ENCODE data around the gene WNT8A. TPM values are rescaled to one million over a fixed set of nuclear protein-coding genes. Genes with fewer than 3 reads are reported as not detected.

WNT8A gene
- total RNA-seq, 1 experiment from 2014 or later, result not detected

DNA sequence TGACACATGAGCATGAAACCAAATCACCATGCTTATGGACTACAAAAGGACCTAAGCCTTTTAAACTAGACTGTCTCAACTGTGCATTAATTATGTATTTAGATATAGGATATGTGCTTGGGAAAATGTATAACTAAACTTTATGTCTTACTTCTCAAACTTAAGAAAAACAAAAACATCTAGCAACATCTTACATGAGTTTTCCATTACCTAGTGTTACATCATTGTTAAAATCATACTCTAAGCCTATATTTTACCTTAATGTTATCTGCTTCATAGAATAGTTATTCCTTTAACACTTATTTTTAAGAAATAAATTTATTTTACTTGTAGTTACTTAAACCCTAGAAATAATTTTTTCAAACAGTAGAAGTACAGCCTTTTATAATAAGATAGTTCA, 31.4 kb downstream of the WNT8A start:
- CTCF ChIA-PET, result no interaction called here
- POLR2A ChIA-PET, result no interaction called here

More for the DNA sequence above, 31.4 kb downstream of the WNT8A start:
- BruUV-seq (replicated peaks), result no TSS peak
- Histone ChIP-seq H3K9ac (ENCODE audit: low read length) (no peak overlapping the region), H3K27ac (ENCODE audit: low read depth, low read length) (no peak overlapping the region), H3K4me2 (ENCODE audit: low read length) (no peak overlapping the region), H3K4me1 (ENCODE audit: control insufficient read depth in 1 of 2, insufficient read depth in 2 of 2, low read length in 2 of 2) (peaks cover 0 to 4% of the 10 kb centered on the region in 2 experiments; a peak in 2 of 4 replicates), H4K20me1 (ENCODE audit: insufficient read depth) (no peaks in the 10 kb centered on the region), H2AFZ (ENCODE audit: low read depth, low read length, poor library complexity, severe bottlenecking) (no peak overlapping the region), H3K36me3 (ENCODE audit: control insufficient read depth in 1 of 2, insufficient read depth in 2 of 2, low read length in 2 of 2) (no peaks in the 10 kb centered on the region), H3K4me3 (replicated peaks in 1 of 2; ENCODE audit: low read depth in 1 of 2, low read length in 2 of 2) (no peak overlapping the region), H3K79me2 (ENCODE audit: insufficient read depth, low read length) (no peaks in the 10 kb centered on the region), H3K9me3 (ENCODE audit: control insufficient read depth in 1 of 2, insufficient read depth in 1 of 2, low read depth in 1 of 2, low read length in 2 of 2) (no peaks in the 10 kb centered on the region), H3K9me2 (ENCODE audit: insufficient read depth) (no peaks in the 10 kb centered on the region), H3K27me3 (ENCODE audit: insufficient read depth, low read length) (no peaks in the 10 kb centered on the region)
- intact Hi-C loops (cut with micrococcal nuclease), result no loop called here
- ATAC-seq (no peak), DNase-seq (ENCODE audit: low read depth, low spot score) (no peak)
- RAD21 ChIA-PET (ENCODE audit: low non-redundant PET in 1 of 2, low total read pairs in 2 of 2, uncharacterized antibody in 2 of 2, unreplicated experiment in 2 of 2), result no interaction called here
- TF ChIP-seq ELF1 (IDR thresholded peaks at IDR 0.05; ENCODE audit: borderline replicate concordance, low read depth) (no peak), EGR1 (IDR thresholded peaks at IDR 0.05; ENCODE audit: low read depth) (no peak), FOSL1 (IDR thresholded peaks at IDR 0.05; ENCODE audit: low read depth) (no peak), RAD21 (IDR thresholded peaks at IDR 0.05; ENCODE audit: low read depth) (no peak), EZH2phosphoT487 (IDR thresholded peaks at IDR 0.05; ENCODE audit: borderline replicate concordance) (no peak), TCF7L2 (IDR thresholded peaks at IDR 0.05; ENCODE audit: borderline replicate concordance, extremely low read depth, insufficient read depth, insufficient read length) (no peak), POLR2A (IDR thresholded peaks at IDR 0.05; ENCODE audit: borderline replicate concordance, extremely low read depth, insufficient read depth, insufficient read length) (no peak), CBX3 (IDR thresholded peaks at IDR 0.05; ENCODE audit: low read depth) (no peak), CEBPB (IDR thresholded peaks at IDR 0.05; ENCODE audit: low read depth) (no peak), SRF (IDR thresholded peaks at IDR 0.05; ENCODE audit: low read depth) (no peak), JUND (IDR thresholded peaks at IDR 0.05) (no peak), YY1 (IDR thresholded peaks at IDR 0.05; ENCODE audit: extremely low read depth, insufficient replicate concordance, low read depth, low read length) (no peak), POLR2AphosphoS5 (IDR thresholded peaks at IDR 0.05; ENCODE audit: low read depth, low read length) (no peak), CTCF (IDR thresholded peaks at IDR 0.05 in 2 of 3, conservative IDR thresholded peaks at IDR 0.05 in 1 of 3; ENCODE audit: borderline replicate concordance in 1 of 3, insufficient read depth in 1 of 3, low read depth in 2 of 3, low read length in 2 of 3) (no peak), SP1 (IDR thresholded peaks at IDR 0.05; ENCODE audit: low read depth) (no peak), EZH2 (IDR thresholded peaks at IDR 0.05) (no peak)
- TF ChIP-seq, protein P1, sequence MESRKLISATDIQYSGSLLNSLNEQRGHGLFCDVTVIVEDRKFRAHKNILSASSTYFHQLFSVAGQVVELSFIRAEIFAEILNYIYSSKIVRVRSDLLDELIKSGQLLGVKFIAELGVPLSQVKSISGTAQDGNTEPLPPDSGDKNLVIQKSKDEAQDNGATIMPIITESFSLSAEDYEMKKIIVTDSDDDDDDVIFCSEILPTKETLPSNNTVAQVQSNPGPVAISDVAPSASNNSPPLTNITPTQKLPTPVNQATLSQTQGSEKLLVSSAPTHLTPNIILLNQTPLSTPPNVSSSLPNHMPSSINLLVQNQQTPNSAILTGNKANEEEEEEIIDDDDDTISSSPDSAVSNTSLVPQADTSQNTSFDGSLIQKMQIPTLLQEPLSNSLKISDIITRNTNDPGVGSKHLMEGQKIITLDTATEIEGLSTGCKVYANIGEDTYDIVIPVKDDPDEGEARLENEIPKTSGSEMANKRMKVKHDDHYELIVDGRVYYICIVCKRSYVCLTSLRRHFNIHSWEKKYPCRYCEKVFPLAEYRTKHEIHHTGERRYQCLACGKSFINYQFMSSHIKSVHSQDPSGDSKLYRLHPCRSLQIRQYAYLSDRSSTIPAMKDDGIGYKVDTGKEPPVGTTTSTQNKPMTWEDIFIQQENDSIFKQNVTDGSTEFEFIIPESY (IDR thresholded peaks at IDR 0.05; ENCODE audit: extremely low read depth, insufficient replicate concordance, low read length), result no peak
- TF ChIP-seq, protein P2, sequence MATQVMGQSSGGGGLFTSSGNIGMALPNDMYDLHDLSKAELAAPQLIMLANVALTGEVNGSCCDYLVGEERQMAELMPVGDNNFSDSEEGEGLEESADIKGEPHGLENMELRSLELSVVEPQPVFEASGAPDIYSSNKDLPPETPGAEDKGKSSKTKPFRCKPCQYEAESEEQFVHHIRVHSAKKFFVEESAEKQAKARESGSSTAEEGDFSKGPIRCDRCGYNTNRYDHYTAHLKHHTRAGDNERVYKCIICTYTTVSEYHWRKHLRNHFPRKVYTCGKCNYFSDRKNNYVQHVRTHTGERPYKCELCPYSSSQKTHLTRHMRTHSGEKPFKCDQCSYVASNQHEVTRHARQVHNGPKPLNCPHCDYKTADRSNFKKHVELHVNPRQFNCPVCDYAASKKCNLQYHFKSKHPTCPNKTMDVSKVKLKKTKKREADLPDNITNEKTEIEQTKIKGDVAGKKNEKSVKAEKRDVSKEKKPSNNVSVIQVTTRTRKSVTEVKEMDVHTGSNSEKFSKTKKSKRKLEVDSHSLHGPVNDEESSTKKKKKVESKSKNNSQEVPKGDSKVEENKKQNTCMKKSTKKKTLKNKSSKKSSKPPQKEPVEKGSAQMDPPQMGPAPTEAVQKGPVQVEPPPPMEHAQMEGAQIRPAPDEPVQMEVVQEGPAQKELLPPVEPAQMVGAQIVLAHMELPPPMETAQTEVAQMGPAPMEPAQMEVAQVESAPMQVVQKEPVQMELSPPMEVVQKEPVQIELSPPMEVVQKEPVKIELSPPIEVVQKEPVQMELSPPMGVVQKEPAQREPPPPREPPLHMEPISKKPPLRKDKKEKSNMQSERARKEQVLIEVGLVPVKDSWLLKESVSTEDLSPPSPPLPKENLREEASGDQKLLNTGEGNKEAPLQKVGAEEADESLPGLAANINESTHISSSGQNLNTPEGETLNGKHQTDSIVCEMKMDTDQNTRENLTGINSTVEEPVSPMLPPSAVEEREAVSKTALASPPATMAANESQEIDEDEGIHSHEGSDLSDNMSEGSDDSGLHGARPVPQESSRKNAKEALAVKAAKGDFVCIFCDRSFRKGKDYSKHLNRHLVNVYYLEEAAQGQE (IDR thresholded peaks at IDR 0.05; ENCODE audit: low read depth), result no peak
- TF ChIP-seq, protein P3, sequence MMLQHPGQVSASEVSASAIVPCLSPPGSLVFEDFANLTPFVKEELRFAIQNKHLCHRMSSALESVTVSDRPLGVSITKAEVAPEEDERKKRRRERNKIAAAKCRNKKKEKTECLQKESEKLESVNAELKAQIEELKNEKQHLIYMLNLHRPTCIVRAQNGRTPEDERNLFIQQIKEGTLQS (IDR thresholded peaks at IDR 0.05), result no peak
